NCI-H526 (cell line): ENCODE results near the gene KLHDC4.
A peak's percentile ranks its signal among the peaks of the same experiment; 100 is the strongest.
"Not testable (repeated sequence)": the region's sequence is repeated elsewhere in the genome, so short reads cannot be mapped to it uniquely, and the experiment has no call there.

Experiments
- DNase-seq, 2 experiments: peaks; one replicate each; lab custom pipeline; 2025; lab: John Stamatoyannopoulos, UW

KLHDC4 gene

DNA sequence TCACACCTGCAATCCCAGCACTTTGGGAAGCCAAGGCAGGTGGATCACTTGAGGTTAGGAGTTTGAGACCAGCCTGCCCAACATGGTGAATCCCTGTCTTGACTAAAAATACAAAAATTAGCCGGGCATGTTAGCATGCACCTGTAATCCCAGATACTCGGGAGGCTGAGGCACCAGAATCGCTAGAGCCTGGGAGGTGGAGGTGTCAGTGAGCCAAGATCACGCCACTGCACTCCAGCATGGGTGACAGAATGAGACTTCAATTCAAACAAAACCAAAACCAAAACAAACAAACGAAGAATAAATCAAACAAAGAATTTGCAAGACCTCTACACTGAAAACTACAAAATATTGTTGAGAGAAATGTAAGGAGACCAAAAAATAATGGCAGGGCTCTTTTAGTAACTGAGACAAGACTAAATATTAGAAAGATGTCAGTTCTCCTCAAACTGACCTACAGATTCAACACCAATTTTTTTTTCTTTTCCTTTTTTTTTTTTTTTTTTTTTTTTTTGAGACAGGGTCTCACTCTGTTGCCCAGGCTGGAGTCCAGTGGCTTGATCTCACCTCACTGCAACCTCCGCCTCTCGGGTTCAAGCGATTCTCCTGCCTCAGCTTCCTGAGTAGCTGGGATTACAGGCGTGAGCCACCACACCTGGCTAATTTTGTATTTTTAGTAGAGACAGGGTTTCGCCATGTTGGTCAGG is 23.1 kb upstream of the KLHDC4 start:
- DNase-seq: not testable (repeated sequence)

DNA sequence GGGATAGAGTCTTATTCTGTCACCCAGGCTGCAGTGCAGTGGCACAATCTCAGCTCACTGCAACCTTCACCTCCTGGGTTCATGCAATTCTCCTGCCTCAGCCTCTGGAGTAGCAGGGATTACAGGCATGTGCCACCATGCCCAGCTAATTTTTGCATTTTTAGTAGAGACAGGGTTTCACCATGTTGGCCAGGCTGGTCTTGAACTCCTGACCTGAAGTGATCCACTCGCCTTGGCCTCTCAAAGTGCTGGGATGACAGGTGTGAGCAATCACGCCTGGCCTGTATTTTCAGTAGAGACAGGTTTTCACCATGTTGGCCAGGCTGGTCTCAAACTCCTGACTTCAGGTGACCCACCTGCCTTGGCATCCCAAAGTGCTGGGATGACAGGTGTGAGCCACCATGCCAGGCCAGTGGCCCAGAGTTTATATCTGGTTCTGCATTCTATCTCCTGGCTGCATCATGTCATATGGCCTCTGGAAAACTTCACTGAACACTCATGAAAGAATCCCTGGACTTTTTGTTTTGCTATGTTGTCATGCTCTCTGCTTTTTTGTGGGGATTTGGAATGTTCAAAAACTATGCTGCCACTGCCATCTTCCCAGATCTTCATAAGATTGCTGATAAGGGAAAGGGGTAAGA is 21.8 kb upstream of the KLHDC4 start:
- not testable (repeated sequence) for DNase-seq

DNA sequence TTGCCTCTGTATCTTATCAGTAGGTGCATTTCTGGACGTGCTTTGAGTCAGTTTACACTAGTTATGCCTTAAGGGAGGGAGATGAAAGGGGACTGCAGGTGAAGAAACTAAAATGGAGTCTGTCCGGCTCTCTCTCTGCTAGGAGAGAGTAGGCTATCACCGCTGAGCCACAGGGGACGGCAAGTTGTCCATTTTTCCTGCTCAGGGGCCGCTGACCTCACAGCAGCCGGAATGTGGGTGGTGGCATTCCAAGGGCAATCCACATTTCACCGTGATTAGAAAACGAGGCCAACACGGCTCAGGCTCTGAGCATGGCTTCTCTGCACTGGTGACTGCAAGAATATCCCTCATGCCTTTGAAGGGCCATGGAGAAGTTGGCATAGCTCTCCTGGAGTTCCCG is 19.0 kb upstream of the KLHDC4 start:
- no peak for DNase-seq

DNA sequence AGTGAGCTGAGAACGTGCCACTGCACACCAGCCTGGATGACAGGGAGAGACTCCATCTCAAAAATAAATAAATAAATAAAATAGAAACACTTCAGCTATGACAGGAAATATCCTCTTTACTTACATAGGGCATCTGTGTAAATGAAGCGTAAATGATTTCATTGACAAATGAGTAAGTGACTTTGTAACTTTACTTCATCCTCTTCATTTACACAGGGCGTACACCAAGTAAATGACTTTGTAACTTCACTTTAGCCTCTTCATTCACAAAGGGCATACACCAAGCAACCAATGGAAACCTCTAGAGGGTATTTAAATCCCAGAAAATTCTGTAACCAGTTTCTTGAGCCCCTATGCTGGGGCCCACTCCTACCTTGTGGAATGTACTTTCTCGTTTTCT is 16.2 kb upstream of the KLHDC4 start:
- DNase-seq: no peak

DNA sequence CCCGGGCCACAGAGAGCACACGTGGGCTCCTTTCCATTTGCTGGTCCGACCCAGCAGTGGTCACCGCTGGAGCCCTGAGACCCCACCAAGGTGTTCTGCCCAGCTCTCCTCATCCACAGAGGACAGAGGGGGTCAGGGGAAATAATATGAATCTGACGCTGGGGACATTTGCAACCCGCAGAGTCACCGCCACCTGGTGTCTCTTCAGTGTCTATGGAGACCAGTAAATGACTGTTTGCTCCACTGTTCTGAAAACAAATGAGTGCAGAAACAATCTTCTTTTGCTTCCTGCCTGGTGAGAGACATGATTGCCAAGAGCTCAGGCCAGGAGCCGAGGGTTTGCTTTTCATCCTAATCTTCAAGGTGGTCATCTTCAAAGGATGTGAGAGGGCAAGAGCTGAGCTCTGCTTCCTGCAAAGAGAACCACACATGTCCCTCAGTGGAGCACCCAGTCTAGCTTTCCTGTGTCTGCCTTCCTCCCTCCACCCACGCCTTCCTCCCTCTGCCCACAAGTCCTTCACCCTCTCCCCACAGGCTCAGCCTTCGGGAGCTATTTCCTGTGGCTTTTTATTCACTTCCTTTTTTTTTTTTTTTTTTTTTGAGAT is 14.7 kb upstream of the KLHDC4 start:
- DNase-seq: peak in 1 of 2 experiments; percentile 36

DNA sequence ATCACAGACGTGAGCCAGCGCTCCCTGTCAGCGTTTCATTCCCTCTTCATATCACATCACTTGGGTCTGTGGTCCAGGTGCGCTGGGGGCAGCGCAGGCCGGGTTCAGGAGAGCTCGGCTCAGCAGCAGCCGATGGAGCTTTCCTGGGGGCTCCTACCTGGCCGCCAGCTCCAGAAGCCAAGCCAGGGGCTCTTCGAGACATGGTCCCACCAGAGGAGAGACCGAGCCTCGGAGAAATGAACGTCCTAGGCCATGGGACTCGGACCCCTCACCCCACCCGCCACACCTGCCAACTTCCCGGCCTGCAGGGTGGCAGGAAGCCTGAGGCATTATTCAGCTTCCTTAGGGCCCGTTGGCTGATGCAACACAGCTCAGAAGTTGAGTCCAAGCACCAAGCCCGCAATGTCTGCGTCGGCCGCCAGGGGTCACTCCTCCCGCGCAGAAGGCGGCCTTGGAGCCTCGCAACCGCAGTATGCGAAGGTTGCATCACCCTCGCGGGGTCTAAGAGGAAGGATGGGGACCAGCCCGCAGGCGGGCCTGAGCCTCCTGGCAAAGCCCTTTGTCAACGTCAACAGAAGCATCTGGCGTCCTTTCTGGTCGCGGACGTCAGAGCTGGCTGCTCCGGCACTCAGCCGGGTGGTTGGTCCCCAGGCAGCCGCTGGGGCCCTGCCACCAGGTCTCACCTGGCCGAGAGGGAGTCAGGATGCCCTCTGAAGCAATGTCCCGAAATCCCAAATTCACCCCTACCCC is 13.2 kb upstream of the KLHDC4 start:
- peak; percentile 84 to 89 for DNase-seq

DNA sequence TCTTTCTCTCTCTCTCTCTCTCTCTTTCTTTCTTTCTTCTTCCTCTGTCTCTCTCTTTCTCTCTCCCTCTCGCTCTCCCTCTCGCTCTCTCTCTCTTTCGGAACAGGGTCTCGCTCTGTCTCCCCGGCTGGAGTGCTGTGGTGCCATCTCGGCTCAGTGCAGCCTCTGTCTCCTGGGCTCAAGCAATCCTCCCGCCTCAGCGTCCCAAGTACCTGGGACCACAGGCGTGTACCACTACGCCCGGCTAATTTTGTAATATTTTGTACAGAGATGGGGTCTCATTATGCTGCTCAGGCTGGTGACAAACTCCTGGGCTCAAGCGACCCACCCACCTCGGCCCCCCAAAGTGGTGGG is 12.7 kb upstream of the KLHDC4 start:
- DNase-seq: no peak

DNA sequence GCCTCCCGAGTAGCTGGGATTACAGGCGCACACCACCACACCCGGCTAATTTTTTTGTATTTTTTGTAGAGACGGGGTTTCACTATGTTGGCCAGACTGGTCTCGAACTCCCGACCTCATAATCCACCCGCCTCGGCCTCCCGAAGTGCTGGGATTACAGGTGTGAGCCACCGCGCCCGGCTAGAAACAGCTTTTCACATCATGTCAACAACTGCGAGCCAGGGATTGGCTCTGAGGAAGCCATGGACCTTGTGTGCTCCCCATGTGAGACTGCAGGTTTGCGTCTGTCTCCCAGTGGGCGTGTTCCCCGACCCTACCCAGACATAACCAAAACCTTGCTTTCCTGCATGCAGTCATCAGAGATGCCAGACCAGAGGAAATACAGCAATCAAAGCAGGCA is 8.1 kb upstream of the KLHDC4 start:
- DNase-seq: not testable (repeated sequence)

DNA sequence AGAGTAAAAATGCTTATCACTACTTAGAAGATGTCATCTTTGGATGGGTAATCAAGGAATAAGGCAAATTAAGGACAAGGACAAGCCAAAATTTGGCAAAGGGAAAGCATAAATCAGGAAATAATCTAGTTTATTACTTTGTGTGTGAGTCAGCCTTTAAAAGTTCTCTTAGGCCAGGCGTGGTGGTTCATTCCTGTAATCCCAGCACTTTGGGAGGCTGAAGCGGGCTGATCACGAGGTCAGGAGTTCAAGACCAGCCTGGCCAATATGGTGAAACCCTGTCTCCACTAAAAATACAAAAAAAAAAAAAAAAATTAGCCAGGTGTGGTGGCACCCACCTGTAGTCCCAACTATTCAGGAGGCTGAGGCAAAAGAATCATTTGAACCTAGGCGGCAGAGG is 1.7 kb upstream of the KLHDC4 start:
- DNase-seq: not testable (repeated sequence)

DNA sequence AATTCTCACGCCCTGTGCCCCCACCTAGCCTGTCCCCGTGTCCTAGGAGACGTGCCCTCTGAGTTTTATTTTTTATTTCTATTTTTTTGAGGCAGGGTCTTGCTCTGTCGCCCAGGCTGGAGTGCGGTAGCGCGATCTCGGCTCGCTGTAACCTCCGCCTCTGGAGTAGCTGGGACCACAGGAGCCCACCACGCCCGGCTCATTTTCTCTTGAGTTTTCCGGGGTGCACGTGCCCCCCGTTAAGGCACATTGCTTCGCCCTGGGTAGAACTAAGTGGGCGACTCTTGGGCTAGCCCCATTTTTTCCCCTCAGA is 655 bp upstream of the KLHDC4 start:
- no peak for DNase-seq

DNA sequence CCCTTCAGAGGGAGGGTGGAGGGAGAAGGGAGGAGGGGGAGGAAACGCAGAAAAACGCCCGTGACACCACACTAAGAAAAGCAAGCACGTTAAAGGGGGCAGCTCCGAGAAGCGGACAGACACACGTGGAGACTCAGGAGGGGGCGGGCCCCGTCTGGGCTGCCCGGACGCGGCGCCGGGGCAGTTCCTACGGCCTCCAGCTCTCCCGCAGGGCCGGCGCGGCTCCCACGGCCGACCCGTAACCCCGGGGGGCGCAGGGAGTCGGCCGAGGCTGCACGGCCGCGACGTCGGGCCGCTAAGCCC is 362 bp downstream of the KLHDC4 start:
- no peak for DNase-seq

DNA sequence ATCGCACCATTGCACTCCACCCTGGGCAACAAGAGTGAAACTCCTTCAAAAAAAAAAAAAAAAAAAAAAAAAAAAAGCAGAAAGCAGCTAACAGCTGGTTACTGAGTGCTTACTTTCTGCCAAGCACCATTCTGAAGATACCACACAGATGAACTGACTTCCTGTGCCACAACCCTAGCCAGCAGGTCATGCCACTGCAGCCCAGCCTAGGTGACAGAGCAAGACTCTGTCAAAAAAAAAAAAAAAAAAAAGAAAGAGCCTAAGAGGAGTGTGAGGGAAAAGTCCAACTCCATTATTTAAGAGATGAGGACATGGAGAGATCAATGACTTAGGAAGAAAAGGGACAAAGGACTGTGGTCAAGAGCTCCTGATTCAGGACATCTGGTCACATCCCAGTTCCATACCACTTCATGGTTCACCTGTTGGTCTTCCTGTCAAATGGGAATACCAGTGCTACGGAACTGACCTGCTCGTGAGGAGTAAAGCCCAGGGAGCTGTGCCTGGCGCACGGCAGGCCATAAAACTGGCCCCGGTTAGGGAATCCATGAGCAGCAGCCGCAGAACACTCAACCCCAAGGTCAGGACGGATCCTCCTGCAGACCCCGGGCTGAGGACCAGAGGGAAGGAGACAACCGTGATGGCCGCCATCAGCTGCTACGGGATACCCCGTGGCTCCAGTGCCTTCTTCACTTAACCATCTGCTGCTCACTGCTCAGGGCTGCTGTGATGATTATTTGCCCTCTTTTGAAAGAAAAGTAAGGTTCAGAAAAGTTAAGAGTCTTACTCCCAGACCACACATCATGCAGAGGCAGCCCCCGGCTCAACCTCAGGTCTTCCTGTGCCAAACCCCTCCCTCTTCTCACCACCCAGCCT is 950 bp downstream of the KLHDC4 start:
- no peak for DNase-seq

DNA sequence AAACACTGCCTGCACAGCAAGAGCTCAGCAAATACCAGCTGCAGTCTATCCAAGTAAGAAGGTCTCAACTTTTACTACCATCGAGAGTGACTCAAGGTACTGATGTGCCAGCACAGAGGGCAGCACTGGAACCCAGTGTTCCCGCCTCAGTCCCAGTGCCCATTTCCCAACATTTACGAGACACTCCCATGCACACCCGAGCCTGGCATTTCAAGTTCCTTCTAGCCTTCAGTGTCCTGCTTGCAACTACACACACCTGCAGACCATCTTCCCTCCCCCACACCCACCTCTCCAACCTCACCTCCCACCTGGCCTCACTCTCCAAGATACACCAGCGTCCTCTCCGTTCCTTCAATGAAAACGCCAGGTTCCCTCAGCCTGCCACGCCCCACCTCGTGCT is 3.2 kb downstream of the KLHDC4 start:
- no peak for DNase-seq

DNA sequence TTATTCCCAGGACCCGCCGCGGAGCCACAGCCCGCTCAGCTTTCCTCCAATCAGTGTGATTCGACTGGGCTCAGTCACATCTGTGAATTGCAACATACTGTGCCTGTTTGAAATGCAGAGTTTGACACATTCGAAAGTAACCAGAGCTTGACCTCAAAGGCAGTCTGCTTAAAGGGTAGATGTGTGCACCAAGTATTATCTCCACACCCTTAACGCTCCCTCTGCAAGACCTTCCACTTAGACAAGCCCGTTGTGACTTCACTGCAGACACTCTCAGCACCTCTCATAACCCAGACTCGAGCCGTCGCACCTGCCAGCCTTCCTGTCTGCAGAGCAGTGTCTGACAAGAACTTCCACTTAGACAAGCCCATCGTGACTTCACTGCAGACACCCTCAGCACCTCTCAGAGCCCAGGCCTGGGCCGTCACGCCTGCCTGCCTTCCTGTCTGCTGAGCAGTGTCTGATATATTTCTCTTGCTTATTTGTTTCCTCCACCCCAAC is 3.7 kb downstream of the KLHDC4 start:
- no peak for DNase-seq

DNA sequence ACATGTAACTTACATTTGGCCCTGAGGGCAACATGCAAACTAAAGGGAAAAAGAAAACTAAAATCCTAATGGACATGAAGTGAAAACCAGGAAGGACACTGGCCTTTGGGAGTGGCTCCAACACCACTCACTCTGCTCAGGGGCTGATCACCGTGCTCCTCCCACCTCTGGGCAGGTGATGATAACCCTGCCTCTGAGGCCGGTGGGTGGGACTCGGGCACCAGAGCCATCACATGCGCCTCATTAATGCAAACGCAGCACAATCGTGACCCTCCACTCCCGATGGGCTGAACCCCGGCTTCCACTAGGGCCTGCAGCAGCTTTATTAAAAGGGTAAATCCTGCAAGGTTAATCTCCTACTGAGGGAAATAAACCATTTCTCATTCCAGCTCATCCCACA is 4.7 kb downstream of the KLHDC4 start:
- DNase-seq: no peak

DNA sequence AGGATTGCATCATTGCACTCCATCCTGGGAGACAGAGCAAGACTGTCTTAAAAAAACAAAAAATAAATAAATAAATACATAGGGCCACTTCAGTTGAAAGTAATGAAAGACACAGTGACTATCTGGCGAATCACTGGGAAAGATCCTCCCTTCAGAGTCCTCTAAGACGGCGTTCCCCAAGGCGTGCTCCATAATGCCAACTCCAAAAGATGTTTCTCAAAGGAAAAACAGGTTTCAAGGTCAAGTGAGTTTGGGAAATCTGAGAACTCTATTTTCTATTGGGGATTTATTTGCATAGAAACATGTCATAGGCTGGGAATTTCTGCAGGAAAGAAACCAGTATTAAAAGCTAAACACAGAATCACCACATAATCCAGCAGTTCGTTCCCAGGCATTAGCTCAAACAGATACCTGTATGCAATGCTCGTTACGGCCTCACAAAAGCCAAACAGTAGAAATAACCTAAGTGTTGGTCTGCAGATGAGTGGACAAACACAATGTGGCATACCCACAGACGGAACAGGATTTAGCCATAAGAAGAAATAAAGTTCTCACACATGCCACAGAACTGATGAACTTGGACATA is 7.9 kb downstream of the KLHDC4 start:
- no peak for DNase-seq

DNA sequence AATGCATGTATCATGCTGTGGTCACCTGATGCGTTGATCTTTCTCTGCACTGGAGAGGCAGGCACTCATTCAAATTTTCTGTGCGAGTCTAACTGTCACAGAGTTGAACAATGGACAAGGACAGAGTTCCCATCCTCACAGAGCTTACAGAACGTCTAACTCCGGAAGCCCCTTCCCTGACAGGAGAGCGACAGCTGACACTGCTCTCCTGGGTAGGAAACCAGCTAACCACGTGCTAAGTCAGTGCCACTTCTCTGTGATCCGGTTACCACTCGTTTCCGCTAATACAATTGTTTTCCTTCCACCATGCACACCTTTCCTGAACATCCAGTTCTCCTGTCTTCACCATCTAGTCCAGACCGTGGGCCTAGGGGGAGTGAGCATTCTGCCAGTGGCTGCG is 11.3 kb downstream of the KLHDC4 start:
- peak; percentile 34 to 42 for DNase-seq

DNA sequence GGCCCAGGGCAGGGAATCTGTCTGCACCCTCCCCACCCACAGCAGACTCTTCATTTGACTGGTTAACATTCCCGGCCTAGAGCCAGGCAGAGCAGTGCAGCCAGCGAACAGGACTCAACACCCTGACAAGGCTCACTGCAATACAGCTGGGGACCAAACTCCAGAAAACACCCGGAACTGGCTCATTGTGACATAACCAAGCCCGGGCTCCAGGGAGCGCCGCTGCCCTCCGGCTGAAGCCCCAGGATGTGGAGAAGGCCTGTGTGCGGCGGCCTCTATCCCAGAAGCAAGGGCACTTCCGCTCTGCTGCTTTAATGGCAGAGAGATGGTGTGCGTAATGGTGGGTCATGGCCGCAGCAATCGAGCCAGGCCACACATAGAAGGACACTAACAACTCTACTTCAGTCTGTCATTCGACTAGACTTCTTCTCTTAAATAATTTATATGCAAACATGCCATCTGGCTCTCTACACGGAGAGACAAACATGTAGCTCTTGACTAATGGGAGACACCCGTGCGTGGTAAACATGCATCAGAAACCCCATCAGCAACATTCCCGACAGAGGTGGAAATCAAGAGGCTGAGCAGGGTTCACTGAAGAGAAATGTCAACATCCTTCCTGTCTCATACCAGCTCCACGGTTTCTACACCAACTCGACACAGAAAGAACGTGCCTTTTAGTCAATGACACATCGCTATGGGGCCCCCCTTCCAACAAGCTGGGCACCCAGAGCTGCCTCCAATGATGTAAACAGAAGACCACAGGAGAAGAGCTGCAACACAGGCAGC is 18.0 kb downstream of the KLHDC4 start:
- no peak for DNase-seq

DNA sequence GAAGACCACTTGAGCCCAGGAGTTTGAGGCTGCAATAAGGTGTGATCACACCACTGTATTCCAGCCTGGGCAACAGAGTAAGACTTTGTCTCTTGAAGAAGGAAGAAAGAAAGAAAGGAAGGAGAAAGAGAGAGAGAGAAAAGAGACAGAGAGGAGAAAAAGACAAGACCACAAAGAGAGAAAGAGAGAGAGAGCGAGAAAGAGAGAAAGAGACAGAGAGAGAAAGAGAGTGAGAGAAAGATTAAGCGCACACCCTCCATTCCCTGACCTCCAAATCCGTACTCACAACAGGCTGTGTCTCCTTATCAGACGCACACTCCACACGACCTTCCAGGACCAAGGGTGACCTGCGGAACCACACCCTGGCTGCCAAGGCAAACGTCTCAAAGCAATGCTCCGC is 19.6 kb downstream of the KLHDC4 start:
- DNase-seq: no peak

DNA sequence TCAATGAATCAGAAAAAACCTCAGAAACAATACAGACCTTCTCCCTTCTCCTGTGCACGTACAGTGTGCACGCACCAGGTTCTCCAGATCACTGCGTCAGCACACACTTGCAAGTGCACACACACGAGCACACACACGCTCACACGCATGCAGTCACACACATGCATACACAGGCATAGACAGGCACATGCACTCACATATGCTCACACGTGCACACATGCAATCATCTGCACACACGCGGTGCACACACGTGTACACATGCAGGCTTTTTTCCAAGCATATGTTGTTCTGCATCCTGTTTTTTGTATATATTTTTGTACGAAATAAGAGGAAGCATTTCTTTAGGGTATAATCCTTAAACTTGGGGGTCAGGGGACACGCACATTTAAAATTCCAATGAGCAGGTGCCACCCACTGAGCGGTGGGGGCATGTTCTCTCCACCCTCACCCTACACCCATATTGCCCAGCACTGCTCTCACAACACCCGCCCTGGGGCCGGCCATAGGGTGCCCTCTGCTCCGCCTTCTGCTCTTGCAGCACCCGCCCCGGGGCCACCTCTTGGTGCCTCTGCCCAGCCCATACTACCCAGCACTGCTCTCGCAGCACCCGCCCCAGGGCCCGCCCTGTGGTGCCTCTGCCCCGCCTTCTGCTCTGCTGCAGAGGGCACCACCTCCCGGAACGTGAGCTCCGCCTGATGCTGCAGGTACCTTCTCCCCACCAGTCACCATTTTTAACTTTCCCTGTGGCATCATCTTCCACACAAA is 20.9 kb downstream of the KLHDC4 start:
- DNase-seq: peak in 1 of 2 experiments; percentile 4
